Activated CD4-positive, CD25-positive, alpha-beta regulatory T cell treated with anti-CD3 and anti-CD28 coated beads, Interleukin-2, amount 50 U/mL, for 24 hours (primary cell): ENCODE data around the gene NSD1.
"Not testable (repeated sequence)": the region's sequence is repeated elsewhere in the genome, so short reads cannot be mapped to it uniquely, and the experiment has no call there.

Experiments
- ATAC-seq, 2 donors: fragments of 150-1000 bp; cut with Tn5 transposase; one replicate each; pipeline ENCODE4 v1.10.0; 2021; ENCODE audit warnings: mild to moderate bottlenecking in 1 of 2, moderate library complexity in 1 of 2

NSD1 gene

DNA sequence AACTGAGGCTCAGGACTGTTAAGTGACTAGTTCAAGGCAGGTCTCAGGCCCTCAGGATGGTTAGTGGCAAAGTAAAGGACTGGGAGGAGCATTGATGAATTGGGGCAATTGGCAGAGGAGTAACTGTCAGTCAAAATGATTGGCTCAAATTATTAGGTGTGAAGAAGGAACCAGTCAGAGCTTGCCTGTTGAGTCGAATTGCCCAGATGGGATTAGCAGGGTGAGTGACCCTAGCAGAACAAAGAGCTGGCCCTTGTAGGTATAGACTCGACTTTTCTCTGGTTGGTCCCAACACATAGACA is 2.6 kb upstream of the NSD1 start:
- no peak for ATAC-seq

DNA sequence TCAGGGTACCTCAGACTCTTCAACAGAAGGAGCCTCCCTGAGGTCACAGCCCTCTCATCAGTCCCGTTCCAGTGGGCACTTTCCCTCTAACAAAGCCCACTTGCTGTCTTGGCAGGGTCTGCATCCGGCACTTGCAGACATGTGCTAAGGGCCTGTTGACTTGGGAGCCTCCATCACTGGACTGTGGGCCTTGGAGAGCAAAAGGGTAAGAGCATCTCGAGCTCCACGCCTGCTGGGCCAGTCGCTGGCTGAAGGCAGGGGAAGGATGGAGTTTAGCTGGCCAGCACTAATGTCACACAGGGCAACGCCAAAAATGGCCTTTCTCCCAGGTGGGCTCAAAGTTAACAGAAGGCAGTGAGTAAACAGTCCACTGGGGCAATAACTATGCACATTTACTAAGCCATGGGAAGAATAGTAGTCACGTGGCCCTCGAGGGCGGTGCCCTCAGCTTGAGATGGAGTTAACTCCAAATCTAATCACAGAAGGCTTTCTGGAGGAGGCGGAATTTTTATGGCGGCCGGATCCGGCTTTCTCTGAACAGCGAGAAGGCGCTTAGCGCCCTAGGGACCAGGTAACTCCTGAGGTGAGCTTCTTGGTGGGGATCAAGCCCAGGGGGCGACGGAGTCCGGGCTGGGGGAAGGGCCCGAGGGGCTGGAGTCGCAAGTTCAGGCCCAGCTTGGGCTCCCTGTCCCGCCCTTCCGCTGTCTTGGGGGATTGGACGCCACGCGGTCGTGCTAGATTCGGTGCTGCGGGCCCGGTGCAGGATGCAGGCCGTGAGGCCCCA is 2.0 kb upstream of the NSD1 start:
- no peak for ATAC-seq

GRCh38 chr5:177132136-177133095 is 1.2 kb upstream of the NSD1 start:
- peak; percentile 8 to 12 for ATAC-seq

- ATAC-seq = peak; percentile 15 to 22
Observed at GRCh38 chr5:177133853-177134696, 502 bp downstream of the NSD1 start.

GRCh38 chr5:177134697-177135225 is 1.2 kb downstream of the NSD1 start:
- ATAC-seq = no peak

GRCh38 chr5:177140312-177140711 is 6.7 kb downstream of the NSD1 start:
- no peak for ATAC-seq

DNA sequence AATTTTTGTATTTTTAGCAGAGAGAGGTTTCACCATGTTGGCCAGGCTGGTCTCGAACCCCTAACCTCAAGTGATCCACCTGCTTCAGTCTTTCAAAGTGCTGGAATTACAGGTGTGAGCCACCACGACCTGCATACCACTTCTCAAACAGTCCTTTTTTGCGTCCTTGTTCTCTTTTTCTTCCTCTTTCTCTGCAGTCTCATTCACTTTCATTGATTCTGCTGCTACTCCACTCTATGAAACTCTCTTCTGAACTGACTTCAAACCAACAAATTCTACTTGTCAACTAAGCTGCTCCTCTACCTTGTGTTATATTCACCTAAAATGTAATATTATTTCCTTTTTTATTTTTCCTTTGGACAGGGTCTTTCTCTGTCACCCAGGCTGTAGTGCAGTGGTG is 7.9 kb downstream of the NSD1 start:
- no peak for ATAC-seq

- ATAC-seq = no peak
Observed at GRCh38 chr5:177142098-177142611, 8.6 kb downstream of the NSD1 start.

- no peak for ATAC-seq
Observed at GRCh38 chr5:177142778-177143177, 9.2 kb downstream of the NSD1 start.

DNA sequence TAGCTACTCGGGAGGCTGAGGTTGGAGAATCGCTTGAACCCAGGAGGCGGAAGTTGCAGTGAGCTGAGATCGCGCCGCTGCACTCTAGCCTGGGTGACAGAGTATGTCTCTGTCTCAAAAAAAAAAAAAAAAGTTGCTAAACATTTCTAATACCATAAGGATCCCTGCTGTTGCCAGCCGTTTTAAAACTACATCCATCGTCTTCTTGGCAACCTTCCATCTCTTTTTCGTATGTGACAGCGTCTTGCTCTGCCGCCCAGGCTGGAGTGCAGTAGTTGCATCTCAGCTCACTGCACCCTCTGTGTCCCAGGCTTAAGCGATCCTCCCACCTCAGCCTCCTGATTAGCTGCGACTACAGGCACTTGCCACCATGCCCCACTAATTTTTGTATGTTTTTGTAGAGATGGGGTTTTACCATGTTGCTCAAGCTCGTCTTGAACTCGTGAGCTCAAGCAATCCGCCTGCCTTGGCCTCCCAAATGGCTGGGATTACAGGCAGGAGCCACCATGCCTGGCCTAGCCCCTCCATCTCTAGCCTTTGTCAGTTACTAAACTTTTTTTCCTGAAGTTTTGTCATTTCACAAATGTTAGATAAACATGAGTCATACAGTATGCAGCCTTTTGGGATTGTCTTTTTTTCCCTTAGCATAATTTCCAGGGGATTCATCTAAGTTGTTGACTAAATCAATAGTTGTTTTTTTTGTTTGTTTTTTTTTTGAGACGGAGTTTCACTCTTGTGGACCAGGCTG is 13.5 kb downstream of the NSD1 start:
- ATAC-seq = no peak

DNA sequence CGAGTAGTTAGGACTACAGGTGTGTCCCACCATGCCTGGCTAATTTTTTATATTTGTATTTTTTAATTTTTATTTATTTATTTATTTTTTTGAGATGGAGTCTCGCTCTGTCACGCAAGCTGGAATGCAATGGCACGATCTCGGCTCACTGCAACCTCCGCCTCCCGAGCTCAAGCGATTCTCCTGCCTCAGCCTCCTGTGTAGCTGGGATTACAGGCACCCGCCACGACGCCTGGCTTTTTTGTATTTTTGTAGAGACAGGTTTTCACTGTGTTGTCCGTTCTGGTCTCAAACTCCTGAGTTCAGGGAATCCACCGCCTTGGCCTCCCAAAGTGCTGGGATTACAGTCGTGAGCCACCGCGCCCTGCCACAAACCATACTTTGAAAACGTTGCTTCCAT is 16.5 kb downstream of the NSD1 start:
- ATAC-seq = not testable (repeated sequence)

GRCh38 chr5:177154003-177154643 is 20.6 kb downstream of the NSD1 start:
- no peak for ATAC-seq

- no peak for ATAC-seq
Observed at GRCh38 chr5:177162379-177162778, 28.8 kb downstream of the NSD1 start.

GRCh38 chr5:177163500-177163899 is 29.9 kb downstream of the NSD1 start:
- ATAC-seq = no peak

GRCh38 chr5:177169271-177169670 is 35.7 kb downstream of the NSD1 start:
- no peak for ATAC-seq

- ATAC-seq = no peak
Observed at GRCh38 chr5:177171961-177172360, 38.4 kb downstream of the NSD1 start.

GRCh38 chr5:177175336-177175735 is 41.8 kb downstream of the NSD1 start:
- peak in 1 of 2 donors; percentile 10 for ATAC-seq

DNA sequence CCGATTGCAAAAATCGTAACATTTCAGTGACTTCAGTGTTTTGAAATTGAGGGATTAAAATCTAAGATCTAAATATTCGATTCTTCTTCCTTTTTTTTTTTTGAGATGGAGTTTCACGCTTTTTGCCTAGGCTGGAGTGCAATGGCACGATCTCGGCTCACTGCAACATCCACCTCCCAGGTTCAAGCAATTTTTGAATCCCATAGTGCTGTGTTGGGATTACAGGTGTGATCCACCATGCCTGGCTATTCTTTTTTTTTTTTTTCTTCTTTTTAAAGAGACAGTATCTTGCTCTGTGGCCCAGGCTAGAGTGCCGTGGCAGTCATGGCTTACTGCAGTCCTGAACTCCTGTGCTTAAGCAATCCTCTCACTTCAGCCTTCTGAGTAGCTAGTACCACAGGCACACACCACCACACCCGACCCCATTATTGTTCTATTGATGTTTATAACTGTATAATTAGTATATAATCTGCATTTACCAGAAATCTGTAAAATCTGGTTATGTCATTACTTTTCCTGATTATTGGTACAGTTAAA is 42.7 kb downstream of the NSD1 start:
- no peak for ATAC-seq

GRCh38 chr5:177177847-177178437 is 44.4 kb downstream of the NSD1 start:
- not testable (repeated sequence) for ATAC-seq

- no peak for ATAC-seq
Observed at GRCh38 chr5:177178733-177179304, 45.2 kb downstream of the NSD1 start.
